HPDE6-E6E7 (cell line): ENCODE results near the gene DIPK1B.
"Not testable (repeated sequence)": the region's sequence is repeated elsewhere in the genome, so short reads cannot be mapped to it uniquely, and the experiment has no call there.

Experiments used
- DNase-seq: peaks from one replicate; pipeline ENCODE4 v3.0.0; 2011; ENCODE audit warnings: missing footprints; ENCODE audit errors: extremely low spot score

DIPK1B gene

DNA sequence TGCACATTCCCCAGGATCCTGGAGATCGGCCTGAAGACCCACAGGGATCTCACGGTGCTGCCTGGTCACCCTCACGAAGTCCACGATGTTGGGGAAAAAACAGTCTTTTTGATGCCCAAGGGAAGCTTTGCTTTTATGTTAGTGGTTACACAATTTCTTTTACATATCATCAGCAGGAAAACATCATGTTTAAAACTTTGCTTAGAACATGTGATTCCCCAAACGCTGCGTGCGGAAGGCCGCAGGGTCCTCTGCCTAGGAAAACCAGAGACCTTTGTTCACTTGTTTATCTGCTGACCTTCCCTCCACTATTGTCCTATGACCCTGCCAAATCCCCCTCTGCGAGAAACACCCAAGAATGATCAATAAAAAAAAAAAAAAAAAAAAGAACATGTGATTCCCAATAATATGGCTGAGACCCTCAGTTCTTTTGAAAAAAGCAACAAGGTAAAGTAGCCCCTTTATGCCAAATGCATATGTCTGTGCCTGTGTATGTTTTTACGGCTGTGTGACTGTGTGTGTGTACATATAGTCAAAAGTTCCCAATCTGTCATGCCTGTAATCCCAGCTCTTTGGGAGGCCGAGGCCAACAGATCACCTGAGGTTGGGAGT, 13.6 kb upstream of the DIPK1B start:
- no peak for DNase-seq

DNA sequence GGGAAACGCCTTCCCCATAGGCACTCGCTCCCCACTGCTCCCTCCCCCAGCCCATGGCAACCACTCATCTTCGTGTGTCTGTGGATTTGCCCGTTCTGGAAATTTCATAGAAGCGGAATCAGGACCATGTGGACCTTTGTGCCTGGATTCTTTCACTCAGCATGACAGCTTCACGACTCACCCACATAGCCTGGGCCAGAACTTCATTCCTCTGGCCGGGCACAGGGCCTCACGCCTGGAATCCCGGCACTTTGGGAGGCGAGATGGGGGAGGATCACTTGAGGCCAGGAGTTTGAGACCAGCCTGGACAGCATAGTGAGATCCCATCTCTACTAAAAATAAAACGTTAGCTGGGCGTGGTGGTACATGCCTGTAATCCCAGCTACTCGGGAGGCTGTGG, 12.1 kb upstream of the DIPK1B start:
- no peak for DNase-seq

DNA sequence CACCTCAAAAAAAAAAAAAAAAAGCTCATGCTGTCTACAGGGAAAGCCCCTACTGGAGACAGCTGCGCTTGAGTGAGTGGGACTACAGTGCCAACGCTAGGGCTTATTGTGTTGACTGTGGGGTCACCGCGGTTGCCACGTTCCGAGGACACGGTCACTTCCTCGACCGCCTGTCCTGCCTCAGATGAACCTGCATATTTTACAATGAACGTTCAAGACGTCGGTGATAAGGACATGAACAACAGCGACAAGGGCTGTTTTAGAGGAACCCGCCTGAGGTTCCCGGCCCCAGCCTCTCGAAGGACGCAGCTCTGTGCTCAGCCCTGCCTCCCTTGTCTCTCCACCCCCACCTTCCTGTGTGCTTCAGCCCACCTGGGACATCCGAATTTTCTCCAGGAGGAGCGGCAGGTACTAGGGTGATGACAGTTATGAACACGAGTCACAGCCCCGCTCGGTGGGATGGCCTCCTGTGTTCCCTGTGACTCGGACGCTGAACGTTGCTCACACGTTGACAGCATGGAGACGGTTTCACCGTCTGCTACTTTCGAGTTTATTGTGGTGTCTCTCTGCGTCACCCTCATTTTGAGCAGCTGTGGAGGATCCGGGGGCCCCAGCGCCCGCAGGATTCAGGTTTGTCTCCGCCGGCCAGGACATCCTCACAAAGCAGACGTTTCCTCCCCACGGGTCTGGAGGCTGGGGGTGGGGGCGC, 11.3 kb upstream of the DIPK1B start:
- no peak for DNase-seq

DNA sequence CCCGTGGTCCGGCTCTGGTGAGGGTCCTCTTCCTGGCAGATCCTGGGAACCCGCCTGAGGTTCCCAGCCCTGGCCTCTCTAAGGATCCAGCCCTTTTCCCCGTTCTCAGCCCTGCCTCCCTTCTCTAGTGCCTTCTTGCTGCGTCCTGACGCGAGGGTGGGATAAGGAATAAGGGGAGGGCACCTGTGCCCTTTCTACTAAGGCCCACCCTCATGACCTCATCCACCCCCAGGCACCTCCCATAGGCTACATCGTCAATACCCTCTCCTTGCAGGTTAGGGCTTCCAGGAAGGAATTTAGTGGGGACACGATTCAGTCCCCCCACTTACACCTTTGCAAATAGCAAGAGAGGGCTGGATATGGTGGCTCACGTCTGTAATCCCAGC, 10.7 kb upstream of the DIPK1B start:
- no peak for DNase-seq

DNA sequence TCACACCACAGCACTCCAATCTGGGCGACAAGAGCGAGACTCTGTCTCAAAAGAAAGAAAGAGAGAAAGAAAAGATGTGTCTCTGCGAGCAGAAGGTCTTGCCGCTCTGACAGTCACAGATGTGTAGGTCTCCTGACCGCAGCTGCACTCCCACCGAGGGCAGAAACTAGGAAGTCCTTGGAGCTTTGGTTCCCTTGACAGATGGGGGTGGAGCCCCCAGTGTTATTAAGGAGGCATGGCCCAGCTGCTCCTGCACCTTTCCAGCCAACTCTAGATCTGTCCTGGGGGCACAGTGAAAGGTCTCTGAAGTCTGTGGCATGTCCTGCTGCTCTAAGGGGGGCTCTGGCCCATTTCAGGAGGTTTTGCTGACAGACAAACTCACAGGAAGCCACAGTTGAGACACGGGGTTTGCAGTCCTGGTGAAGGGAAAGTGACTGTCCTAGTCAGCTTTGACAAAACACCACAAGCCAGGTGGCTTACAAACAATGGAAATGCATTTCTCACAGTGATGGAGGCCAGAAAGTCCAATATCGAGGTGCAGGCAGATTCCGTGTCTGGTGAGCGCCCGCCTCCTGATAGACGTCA, 9.0 kb upstream of the DIPK1B start:
- no peak for DNase-seq

DNA sequence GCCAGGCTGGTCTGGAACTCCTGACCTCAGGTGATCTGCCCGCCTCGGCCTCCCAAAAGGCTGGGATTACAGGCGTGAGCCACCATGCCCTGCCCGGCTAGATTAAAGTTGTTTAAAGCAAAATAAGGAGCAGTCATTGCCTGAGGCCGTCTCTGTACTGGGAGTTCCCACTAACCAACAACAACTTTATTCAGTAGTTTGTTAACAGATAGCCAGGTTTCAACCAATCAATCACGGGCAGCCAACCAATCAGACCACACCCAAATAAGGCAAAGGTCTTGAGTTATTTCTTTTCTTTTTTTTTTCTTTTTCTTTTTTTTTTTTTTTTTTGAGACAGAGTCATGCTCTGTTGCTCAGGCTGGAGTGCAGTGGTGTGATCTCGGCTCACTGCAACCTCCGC, 7.6 kb upstream of the DIPK1B start:
- DNase-seq, result not testable (repeated sequence)

DNA sequence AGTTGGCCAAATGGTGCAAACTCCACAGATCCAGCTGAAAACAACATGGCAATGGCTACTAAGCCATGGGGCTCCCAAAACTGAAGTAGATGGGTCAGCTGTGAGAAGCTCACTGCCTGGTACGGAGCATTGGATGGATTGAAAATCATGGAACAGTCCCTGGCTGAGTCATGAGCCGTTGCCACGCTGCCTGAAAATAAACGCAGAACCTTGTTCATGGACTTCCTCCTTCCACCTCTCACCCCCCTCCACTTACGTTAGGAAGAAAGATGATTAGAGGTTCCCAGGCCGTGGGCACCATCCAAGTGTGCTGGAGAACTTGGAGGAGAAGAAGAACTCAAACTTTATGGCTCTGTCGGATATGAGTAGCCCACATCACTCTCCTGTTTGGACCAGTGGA, 6.8 kb upstream of the DIPK1B start:
- DNase-seq, result no peak

DNA sequence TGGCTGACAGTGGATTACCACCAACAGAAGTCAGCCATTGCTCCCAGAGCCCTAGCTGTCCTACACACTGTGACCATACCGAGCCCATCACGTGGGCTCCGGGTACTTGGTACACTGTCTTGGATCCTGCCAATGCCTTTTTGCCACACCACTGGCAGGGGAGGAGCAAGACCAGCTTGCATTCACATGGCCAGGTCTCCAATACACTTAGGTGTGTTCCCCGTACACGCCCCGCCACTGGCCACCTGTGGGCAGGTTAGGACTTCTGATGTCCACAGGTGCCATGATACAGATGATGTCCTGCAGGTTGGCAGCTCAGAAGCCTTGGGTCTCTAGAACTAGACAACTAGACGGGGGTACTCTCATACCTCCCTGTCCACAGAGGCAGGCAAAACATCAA, 5.4 kb upstream of the DIPK1B start:
- no peak for DNase-seq

DNA sequence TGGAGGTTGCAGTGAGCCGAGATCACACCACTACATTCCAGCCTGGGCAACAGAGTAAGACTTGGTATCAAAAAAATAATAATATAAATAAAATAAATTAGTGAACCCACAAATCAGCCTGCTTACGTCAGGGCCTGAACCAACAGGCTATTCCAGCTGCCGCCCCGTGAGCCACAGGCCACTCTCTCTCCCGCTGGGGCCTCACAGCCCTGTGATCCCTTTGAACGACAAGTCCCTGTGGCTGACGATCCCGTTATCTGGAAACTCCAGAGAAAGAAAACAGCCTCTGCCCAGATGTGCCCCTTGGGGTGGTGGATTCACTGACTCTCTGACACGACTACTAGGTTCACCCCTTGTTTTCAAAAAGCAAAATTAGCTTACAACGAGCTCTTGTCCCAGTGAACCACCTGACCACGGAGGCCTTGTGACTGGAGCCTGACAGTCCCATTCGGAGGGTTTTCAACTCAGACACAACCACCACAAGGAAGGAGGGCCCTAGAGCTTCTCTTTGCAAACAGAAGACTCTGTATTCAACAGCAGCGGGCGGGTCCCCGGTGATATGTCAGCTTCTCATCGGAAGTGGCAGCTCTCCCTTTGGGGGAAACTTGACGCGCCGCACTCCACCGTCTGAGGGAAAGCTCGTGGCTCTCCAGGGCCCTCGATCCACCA, 4.4 kb upstream of the DIPK1B start:
- no peak for DNase-seq

DNA sequence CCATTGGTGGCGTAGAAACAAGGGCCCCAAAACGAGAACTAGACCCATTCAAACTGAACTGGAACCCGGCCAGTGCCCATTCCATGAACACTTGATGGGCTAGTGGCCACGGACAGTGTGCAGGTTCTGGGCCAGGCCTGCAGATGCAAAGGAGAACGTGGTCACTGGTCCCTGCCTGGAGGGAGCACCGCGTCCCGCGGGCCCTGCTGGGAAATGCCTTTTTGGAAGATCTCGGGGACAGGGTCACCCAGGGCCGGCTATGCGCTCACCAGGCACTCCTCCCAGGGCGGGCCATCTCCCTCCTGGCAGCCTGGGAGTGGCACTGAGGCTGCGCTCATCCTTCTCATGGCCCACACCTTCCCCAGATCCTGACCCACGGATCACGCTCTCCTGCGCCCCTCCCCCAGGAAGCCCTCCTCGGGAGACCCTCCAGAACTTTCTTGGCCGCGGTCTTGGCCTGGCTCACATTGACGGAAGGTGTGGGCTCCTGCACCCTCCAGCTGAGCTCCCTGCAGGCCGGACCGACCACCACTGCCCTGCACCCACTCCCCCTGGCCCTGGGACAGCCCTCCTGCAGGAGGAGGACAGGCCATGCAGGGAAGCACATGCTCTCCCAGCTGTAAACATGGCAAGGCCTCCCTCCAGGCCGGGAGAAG, 2.8 kb upstream of the DIPK1B start:
- no peak for DNase-seq

DNA sequence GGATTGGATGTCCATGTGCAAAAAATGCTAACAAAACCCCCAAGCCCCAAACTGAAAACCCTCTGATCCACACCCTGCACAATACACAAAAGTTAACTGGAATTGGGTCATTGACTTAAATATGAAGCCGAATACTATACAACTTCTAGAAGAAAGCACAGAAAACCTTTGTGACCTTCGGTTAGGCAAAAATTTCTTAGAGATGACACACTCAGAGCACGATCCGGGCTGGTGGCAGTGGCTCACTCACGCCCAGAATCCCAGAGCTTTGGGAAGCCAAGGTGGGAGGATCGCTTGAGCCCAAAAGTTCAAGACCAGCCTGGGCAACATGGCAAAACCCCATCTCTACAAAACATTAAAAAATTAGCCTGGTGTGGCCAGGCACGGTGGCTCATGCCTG, 1.8 kb upstream of the DIPK1B start:
- no peak for DNase-seq

DNA sequence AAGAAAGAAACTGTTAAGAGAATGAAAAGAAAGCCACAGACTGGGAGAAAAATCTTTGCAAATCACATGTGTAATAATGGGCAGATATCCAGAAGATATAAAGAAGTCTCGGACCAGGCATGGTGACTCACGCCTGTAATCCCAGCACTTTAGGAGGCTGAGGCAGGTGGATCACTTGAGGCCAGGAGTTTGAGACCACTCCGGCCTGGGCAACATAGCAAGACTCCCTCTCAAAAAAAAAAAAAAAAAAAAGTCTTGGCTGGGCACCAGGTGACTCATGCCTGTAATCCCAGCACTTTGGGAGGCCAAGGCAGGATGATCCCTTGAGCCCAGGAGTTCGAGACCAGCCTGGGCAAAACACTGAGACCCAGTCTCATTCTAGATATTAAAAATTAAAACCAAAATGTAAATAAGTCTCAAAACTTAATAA, 1.1 kb upstream of the DIPK1B start:
- DNase-seq, result not testable (repeated sequence)

DNA sequence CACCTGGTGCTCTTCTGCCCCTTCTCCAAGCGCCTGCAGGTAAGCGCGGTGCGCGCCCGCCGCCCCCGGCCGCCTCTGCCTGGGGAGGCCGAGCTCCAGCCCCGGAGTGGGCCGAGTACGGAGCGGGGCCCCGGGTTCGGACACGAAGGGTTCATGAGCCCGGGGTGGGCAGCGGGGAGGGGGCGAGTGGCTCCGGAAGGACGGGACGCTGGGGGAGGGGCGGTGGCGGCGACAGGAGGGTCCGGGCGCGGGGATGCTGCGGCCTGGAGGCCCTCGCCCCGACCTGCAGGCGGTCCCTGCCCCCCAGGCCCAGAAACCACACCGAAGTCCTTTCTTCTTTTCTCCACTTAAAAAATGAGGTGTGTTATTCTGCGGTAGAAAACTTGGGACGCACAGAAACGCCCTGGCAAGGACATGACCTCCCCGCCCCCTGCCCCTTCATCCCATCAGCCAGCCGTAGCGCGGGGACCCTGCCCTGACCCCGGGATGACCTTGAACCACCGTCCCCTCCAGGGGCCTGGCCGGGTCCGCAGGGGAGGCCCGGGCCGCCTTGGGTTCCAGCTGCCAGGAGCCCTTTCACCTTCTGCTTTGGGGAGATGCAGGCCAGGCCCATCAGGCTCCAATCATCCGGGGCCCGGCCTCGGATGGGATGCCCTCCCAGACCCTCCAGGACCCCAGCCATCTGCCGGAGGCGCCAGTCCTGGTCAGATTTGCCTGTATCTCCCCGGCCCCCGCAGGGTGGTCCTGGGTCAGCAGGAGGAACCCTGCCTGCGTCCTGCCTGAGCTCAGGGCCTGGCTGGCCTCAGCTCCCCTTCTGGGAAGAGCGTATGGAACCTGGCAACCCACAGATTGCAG, 545 bp downstream of the DIPK1B start:
- no peak for DNase-seq

DNA sequence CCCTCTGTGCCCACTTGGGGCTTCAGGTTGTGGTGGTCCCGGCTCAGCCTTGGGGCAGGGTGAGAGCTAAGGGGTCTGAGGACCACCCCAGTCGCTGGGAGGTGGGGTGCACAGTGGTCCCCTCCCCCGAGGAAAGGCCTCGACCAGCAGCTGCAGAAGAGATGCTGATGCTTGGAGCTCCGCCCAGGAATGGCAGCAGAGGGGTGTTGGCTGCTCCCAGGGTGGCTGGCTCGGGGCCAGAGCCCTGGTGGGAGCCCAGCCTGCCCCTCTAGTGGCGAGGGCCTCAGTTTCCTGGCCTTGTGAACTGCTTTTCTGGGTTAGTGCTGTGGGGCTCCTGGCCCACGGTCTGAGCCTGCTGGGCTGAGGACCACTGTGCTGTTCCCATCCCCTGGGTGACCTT, 1.2 kb downstream of the DIPK1B start:
- DNase-seq, result no peak

DNA sequence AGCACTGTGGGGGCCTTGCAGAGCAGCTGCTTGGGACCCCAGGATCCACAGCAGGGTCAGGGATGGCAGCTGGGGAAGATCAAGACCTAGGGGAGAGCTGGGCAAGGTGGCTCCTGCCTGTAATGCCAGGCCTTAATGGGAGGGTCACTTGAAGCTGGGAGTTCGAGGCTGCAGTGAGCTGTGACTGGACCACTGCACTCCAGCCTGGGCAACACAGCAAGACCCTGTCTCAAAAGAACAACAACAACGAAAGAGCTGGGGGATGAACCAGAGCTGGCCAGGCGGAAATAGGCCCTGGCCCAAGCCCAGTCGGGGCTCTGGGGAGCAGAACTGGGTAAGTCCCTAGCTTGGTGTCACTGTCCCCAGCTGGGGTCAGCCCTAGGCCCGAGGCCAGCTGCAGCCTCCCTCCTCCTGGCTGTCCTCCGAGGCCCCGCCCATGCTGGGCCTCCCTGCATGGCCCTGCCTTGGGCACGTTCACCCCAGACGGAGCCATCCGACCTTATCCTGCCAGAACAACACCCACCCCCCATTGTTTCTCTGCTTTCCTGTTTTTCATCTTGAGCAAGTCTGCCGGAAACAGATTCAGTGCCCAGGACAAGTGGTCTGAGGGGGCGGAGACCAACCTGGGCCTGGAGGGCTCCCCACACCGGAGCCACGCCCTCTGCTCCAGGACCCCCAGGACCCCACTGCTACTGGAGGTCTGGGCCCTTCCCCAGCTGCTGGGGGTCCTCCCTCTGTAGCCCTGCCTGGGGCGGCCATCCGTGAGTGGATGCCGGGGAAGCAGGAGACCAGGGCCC, 1.9 kb downstream of the DIPK1B start:
- DNase-seq, result no peak

DNA sequence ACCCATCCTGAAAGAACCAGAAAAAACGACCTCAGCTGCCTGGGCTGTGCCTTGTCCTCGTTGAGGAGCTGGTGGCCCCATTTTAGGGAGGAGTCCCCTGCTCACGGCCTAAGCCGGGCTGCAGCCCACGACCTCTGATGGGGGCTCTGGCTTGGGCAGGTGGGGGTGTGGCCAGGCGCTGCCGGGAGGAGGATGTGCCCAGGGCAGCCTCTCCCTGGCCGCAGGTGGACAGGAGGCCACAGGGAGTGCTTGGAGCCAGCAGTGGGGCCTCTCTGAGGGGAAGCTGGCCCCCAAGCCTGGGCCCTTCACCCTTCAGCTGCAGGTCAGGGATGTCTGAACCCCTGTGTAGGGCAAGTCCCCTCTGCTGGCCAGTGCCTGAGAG, 2.5 kb downstream of the DIPK1B start:
- no peak for DNase-seq

DNA sequence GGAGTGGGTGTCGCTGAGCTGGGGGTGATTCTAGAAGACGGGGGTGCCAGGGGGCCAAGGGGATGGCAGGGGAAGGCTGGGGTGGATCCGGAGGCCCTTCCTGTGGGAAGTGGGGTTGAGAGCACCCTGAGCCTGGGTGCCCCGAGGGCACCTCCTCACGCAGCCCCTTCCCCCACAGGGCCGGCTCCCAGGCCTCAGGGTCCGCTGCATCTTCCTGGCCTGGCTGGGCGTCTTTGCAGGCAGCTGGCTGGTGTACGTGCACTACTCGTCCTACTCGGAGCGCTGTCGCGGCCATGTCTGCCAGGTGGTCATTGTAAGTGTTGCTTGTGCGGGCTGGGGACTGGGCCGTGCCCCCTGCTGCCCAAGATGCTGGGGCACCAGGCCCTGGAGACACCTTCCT, 5.0 kb downstream of the DIPK1B start:
- DNase-seq, result no peak

DNA sequence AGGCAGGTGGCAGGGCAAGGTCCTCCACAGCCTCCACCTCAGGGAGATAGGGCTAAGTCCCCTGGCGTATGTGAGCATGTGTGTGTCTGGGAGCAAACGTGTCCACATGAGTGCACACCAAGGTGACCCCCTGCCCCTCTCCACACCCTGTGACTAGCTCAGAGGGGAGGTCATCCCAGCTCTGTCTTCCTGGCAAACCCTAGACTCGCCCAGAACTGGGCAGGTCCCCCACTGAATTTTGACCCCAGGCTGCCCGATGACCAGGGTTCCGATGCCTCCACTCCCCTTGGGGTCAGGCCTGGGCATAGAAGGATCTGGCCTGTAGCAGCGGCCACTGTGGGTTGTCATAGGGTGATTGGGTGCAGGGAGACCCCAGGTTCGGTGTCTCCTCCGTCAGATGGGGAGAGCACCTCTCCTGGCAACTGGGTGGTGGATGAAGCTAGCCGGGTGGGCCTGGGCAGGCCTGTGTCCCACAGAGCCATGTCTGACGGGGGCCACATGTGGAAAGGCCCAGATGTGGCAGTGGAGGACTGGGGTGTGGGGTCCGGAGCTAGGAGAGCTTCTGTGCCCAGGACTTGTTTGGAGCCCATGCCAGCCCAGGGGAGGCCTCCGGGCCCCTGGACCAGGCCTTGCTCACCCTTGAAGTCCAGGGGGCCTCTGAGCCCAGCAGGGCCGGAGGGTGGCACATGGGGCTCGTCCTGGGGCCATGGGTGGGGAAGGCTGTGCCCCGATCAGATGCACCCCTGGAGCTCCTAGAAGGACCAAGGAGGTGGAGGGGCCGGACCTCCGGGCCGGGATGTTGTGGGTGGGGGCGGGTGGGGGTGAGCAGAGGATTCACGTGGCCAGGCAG, 6.2 kb downstream of the DIPK1B start:
- no peak for DNase-seq

DNA sequence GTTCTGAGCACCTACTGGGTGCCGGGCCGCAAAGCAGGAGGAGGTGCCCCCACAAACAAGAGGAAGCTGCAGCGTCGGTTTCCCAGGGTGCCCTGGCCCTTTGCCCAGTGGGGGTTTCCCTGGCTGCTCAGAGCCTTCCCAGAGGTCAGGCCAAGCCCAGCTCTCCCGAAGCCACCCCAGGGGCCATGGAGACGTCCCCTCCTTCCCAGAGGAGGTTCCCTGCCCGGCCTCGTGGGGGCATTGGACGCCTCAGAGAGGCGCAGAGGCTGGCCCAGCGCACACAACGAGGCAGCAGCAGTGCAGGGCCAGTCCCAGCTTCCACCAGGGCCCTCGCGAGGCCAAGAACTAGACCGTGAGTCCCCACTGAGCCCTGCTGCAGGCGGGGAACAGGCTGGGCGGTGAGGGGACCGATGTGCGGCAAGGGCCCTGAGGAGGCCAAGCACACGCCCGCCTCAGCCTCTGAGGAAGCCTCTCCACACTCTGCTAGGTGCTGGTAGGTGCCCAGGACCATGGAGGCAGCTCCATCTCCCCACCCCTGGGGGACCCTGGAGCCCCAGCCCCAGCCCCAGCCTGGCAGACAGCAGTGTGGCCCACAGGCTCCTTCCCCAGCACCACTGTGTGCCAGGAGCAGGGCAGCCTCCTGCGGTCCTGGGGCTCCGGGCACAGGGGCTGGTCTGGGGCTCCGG, 7.0 kb downstream of the DIPK1B start:
- DNase-seq, result no peak
